ENCODE results near the gene BEND4.

- TF ChIP-seq CTCF (IDR thresholded peaks at IDR 0.05; ENCODE audit: low read depth, low read length, poor library complexity, severe bottlenecking) (no peak), EZH2phosphoT487 (IDR thresholded peaks at IDR 0.05; ENCODE audit: borderline replicate concordance, low read length) (no peak)
These were observed 15.3 kb upstream of the BEND4 start for GRCh38 chr4:42167709-42168108.

Measured in DOHH2 (cell line).